Activated CD8-positive, alpha-beta memory T cell treated with anti-CD3 and anti-CD28 coated beads for 36 hours (primary cell): ENCODE measurements around the gene DAAM2. TPM values are rescaled to one million over a fixed set of nuclear protein-coding genes. Genes with fewer than 3 reads are reported as not detected.

Experiments used
- CTCF ChIA-PET: fragments of 350-600 bp; sonication (Branson Sonifier 250); formaldehyde crosslinking; loops from one replicate; lab custom pipeline; 2021; ENCODE audit warnings: antibody characterized with exemption; lab: Charles Lee
- POLR2A ChIA-PET: fragments of 350-600 bp; sonication (Branson Sonifier 250); formaldehyde crosslinking; loops from one replicate; lab custom pipeline; 2021; ENCODE audit warnings: antibody characterized with exemption; lab: Charles Lee
- total RNA-seq, 2 experiments: library from RNA; stranded (reverse); gene quantifications; one replicate each; pipeline ENCODE4 v1.2.3, GENCODE V29; 2021

Gene DAAM2
- not detected for total RNA-seq

DNA sequence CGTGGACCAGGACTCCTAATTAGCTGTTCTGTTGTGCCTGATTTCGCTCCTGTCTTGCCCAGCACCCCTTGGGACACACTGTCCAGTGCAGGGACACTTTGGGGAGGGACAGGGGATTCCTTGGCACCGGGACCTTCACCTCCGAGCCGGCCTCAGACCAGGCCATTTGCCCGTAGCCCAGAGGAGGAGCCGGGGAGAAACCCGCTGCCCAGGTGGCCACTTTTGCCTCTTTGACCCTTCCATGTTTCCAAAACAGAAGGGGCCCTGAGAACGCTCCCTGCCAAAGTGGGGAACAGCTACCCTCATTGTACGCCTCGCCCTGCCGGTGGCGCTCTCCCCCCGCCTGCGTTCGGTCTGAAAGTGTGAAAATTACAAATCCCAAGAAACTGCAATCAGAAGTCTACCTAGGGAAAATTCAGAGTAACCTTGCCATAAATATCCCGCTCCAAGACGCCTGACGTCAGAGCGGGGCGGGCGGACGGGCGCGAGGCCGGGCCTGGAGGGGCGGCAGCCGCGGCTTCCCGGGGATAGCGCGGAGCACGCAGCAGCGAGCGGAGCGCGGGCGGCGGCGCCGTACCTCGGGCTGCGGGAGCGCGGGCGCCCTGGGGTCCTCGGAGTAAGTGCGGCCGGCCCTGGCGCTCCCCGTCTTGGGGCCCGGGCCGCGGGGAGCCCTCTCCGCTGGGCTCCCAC lies at the start of gene DAAM2:
Gene DAAM2, plus strand, starts transcription at position 527 of the 690 bp plus-strand sequence. CDS start 63,927 bp downstream, outside the sequence.
- CTCF ChIA-PET, result interaction anchor here (1.2 kb wide), 1 partner anchor 74 kb away, joined by 3 read pairs; no protein-coding TSS in a partner anchor

DNA sequence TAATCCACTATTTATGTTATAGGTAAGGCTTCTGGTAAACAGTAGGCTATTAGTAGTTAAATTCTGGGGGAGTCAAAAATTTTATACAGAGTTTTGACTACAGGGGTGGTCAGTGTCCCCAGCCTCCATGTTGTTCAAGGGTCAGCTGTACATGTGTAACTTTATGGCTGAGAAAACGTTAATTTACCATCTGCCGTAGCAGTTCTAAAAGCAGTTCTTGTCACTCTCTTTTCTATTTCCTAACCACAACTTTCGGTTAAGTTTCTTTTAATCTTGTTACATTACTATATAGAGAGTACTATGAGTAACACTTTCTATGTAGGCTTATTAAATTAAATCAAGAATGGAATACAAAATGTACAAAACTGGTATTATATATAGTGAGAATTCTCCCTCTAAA lies 45.4 kb upstream of the DAAM2 start:
- ChIA-PET CTCF (no interaction called here), POLR2A (no interaction called here)

More for the DNA sequence above, at the start of gene DAAM2:
- POLR2A ChIA-PET, result no interaction called here

DNA sequence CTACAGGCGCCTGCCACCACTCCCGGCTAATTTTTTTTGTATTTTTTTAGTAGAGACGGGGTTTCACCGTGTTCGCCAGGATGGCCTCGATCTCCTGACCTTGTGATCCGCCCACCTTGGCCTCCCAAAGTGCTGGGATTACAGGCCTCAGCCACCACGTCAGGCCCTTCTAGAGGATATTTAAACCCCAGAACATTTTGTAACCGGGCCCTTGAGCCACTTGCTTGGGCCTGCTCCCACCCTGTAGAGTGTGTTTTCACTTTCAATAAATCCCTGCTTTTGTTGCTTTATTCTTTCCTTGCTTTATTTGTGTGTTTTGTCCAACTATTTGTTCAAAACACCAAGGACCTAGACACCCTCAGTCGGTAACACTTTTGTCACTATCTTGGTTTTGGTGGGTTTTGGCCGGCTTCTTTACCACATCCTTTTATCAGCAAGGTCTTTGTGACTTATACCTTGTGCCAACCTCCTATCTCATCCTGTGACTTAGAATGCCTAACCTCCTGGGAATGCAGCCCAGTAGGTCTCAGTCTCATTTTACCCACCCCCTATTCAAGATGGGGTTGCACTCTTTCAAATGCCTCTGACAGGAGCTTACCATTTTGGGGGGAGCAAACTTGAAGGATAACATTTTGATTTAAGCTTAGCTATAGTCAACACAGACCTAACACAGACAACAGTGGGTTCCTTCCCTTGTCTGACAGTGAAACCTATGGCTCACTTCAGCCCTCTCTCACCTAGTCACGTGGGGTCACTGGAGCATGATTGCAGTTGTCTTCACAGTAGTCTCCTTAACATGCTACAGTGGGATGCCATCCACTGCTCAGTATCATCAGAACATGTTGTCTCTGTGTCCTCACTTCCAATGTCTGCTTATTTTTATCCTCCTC lies 39.1 kb upstream of the DAAM2 start:
- CTCF ChIA-PET, result no interaction called here
- POLR2A ChIA-PET, result no interaction called here

DNA sequence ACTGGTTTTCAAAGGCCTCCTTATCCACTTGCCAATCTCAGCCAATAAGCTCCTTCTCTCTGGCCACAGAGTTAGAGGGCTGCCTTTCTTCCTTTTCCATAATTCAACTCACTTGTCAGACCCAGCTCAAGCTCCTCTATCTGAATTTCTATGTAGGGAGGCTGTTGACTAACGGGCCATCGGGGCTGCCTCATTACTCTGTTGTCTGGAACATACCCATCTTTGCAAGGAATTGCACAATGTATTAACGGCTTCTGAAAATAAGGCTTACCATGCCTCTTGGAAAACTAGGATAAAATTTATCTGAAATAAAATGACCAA lies 38.5 kb upstream of the DAAM2 start:
- CTCF ChIA-PET, result no interaction called here
- POLR2A ChIA-PET, result no interaction called here

DNA sequence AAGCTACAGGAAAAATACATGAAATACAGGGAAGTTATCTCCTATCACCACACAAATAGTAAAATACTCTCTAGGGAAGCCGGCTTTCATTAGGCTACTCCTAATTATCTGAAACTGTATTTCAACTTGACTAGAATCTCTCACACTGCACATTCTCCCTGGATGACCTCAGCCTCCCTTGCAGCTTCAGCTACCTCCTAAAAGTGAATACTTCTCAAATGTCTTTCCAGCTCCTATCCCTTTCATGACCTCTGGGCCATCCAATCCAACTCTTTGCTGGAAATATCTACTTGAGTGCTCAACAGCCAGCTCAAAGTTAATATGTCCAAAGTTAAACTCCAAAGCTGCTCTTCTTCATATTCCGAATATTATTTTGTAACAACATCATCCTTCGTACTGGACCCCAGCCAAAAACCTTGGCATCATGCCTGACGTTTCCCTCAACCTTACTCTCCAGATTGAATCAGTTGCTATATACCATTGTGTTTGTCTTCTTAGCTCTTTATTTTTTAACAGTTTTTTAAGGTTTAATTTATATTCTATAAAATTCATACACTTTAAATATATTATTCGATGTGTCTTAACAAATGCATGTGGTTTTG lies 37.6 kb upstream of the DAAM2 start:
- ChIA-PET POLR2A (no interaction called here), CTCF (no interaction called here)

DNA sequence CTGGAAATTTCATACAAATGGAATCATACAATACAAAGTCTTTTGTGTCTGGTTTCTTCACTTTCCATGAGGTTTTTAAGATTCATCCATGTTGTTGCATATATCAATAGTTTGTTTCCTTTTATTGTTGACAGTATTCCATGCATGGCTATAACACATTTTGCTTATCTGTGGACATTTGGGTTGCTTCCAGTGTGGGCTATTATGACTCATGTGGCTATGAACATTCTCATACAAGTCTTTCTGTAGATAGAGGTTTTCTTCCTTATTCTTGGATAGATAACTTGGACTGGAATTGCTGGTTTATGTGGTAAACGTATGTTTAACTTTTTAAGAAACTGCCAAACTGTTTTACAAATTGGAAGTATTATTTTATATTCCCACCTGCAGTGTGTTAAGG lies 36.9 kb upstream of the DAAM2 start:
- CTCF ChIA-PET, result no interaction called here
- POLR2A ChIA-PET, result no interaction called here

DNA sequence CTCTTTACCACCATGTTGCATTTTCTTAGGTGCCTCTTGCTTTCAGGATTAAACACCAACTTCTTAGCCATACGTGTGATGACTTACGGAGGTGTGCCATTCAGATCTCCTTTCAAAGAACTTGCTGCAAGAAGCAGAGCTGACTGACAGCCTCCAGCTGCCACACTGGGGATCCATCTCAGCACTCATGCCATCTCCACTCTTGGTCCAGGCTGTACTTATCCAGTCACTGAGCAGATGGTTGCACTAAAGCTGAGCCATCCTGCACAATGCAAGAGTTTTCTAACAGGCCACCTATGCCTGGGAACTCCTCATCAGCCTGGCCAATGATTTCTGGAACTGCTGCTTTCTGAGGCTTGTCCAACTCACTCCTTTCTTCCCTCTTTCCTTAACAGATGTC lies 35.6 kb upstream of the DAAM2 start:
- POLR2A ChIA-PET, result no interaction called here
- CTCF ChIA-PET, result no interaction called here

DNA sequence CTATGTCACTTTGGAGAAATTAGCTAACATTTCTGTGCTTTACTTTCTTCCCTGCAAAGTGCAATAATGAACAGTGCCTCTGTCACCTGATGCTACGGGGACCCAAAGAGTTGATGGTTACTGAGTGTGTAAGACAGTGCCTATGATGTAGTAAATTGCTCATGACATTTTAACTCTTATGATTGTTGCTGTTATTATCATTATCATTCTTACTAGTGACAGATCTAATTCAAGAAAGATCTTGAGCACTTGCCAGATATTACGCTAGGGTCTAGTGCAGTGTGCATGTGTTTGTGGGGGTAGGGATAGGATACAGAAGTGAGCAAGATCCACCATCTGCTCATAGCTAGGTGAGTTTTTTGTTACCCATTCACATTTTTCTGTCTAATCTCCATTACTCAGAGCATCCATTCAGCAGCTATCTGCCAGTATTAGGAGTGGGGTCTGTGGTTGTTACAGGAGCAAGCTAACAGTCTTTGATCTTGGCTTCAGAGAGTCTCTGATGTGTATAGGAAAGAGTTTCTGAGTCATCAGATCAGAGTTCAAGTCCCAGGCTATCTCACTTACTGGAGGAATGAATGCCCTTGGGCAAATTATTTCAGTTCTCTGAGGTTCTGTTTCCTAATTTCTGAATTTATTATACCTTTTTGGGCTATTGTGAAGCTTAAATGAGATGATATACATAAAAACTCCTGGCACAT lies 33.1 kb upstream of the DAAM2 start:
- ChIA-PET POLR2A (no interaction called here), CTCF (no interaction called here)

DNA sequence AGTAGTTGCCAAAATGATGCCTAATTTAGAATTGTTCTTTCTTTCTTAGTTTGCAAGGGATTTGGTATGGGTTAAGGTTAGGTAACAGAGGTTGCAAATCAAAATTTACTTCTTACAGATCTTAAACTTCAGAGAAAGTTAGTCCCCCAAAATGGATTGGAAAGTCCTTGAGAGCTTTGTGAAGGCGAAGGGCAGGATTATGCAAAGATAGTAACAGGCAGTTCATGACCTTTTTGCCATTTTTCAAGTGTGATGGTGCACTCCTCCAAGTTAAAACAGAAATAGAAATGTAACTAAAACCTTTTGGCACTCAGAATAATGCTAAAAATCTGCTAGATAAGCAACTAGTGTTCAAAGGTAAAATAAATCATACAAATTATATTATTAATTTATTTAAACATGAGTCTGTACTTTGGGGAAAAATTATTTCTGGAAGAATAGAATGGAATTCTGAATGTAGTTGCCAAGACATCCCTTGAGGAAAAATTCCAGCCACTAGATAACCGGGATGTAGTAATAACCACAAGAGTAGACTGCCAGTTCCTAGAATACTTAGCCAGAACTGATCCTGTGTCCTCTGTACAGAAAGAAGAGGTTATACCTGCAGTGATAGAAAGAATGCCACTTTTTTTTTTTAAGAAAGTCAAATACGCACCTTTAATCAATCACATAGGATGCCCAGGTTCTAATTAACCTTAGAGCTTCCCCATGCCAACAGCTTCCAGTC lies 31.8 kb upstream of the DAAM2 start:
- ChIA-PET CTCF (no interaction called here), POLR2A (no interaction called here)

DNA sequence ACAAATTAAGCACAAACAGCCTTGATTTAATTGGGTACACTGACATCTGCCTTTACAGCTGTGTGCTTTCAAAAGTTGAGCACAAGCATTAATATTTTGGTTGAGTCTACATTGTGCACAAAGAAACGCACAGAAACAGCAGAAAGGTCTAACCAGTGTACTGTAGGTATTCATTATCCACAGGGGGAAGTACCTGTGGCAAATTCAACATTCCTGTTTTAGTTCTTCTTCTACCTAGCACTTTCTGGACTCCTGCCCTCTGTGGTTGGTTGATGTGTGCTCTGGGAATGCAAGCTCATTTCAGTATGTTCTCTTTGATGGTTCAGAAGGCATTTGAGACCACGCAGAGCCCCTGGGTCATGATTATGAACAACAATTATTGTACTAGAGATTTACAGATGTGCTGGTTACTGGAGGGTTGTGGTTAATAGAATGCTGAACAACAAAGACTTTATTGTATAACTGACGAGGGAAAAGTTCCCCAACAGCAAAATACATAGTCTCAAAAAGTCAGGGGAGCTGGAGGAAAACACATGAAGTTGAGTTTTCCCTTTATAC lies 26.6 kb upstream of the DAAM2 start:
- POLR2A ChIA-PET, result no interaction called here

DNA sequence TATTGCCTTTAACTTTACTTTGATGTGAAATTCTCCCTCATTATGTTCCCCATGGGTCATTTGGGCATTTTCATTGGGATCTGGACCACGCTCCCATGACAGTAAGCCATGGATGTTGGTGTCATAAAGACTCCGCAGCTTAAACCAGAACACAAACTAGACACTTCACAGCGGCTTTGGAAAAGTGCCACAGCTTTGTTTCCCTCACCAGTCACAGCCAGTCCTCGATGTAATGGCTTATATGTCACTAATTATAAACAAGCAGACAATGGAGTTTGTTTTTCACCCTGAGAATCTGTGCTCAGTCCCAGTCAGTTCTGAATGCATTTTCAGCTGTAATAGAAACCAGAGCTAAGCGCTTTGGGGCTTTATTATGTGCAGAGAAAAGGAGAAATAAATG lies 23.2 kb upstream of the DAAM2 start:
- ChIA-PET CTCF (no interaction called here), POLR2A (no interaction called here)

More for the DNA sequence above, 26.6 kb upstream of the DAAM2 start:
- CTCF ChIA-PET, result no interaction called here

DNA sequence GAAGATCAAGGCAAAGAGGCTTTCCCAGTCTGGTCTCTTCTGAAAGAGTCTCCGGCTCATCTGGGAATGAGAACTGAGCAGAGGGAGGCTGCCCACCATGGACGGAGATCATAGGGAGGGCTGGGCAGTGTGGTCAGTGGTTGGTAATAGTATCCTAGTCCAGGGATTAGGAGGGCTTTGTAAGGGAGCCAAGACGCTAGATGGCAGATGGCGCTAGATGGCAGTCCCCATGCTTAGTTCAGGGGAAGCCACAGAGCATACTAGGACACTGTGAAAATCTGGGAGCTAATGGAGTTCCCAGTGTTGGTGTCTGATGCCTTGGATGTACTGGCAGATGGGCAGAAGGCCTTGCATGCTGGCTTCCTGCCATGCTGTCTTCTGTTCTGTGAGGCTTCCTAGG lies 21.7 kb upstream of the DAAM2 start:
- CTCF ChIA-PET, result interaction anchor here (1.0 kb wide), 1 partner anchor 20 kb away, joined by 4 read pairs; no protein-coding TSS in a partner anchor
- POLR2A ChIA-PET, result no interaction called here

DNA sequence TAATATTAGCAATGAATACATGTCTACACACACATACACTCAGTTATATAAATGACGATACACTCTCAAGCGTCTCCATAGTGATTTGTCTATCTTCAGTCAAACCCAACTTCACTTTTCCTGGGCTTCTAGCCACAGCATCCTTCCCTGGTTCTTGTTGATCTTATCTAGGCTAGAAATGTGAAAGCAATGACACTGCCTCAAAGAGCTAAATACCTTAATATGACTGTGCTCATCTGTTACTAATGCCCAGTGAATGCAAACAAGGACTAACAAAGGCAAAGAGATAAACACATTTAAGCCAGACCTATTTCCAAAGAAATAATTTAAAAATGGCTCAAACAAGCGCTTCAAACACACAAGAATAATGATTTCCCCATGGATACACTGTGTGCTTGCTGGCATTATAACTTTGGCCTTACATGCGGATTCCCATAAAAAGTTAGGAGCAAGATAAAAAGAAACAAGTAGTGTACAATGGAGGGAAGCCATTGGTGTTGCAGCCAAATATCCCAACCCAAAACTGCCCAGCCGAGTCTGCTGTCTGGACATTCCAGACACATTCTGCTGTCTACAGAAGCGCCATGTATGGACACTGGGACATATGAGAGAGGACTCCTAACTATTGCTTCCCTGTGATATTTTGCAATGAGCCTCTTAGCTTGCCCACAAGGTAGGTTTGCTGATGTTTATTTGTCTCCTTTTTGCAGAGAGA lies 19.5 kb upstream of the DAAM2 start:
- POLR2A ChIA-PET, result no interaction called here
- CTCF ChIA-PET, result no interaction called here

DNA sequence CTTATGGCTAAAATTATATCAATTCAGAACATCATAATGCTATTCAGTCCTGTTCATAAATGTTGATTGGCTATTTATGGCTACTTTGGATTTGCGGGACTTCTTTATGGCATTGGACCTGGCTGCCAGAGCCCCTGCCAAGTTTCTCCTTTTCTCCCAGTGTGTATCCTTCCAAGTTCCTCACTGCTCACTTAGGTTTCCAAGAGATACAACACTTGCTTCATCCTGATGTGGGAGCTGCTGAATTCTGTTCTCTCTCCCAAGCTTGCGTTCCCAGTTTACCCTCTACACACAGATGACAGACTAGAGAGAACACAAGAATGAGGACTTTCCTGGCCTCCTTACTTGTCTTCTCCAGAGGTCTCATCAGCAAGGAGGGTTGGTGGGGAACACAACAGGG lies 18.4 kb upstream of the DAAM2 start:
- POLR2A ChIA-PET, result no interaction called here

DNA sequence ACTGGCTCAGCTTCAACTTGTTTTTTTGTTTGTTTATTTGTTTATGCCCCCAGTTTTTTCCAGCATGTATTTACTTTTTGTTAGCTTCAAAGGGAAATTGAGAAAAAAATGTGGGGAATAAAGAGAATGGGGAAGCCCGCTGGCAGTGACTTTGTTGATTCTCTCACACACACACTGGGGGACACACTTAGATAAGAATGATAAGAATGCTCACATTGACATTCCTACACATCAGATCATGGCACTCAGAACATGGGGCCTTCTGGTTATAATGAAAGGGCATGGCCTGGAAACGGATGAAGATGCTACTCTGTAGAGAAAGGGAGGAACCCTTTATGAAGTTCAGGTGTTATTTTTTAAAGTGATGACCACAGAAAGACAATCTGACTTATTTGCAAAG lies 15.6 kb upstream of the DAAM2 start:
- ChIA-PET POLR2A (no interaction called here), CTCF (no interaction called here)

More for the DNA sequence above, 18.4 kb upstream of the DAAM2 start:
- CTCF ChIA-PET, result no interaction called here

DNA sequence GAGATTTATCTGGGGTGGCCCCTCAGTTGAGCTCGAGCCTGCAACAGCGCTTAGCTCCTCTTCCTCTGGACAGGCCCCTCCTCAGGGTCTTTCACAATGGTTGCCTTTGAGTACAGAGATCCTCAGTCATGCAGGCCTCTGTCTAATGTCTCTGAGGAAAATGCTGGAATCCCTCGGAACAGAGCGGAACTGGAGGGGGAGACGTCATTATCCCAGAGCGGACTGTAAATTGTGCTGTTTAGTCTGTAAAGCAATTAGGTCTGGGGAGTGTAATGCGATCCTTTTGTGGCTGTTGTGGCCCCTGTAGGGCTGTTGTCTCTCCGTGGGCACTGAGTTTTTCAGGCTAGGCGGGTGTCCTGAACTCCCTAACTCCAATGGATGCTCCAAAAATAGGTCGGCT lies 15.0 kb upstream of the DAAM2 start:
- POLR2A ChIA-PET, result no interaction called here
- CTCF ChIA-PET, result no interaction called here

DNA sequence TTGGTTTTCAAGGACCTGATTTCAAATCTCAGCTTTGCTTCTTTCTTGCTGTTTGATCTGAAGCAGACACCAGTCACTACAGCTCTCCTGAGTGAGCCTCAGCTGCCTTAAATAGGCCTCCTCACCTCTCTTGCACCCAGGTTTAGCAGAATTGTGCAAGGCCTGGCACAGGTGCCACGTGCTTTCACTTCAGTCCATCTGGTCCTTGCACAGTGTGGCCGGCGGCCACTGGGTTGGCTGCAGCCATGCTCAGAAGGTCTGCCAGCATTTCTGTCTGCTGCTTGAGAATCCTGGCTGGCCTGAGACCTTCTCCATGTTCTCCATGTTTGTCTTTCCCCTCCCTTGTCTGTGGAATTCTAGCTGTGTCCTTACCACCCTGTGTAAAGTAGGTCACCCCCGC lies 14.5 kb upstream of the DAAM2 start:
- ChIA-PET POLR2A (no interaction called here), CTCF (no interaction called here)

DNA sequence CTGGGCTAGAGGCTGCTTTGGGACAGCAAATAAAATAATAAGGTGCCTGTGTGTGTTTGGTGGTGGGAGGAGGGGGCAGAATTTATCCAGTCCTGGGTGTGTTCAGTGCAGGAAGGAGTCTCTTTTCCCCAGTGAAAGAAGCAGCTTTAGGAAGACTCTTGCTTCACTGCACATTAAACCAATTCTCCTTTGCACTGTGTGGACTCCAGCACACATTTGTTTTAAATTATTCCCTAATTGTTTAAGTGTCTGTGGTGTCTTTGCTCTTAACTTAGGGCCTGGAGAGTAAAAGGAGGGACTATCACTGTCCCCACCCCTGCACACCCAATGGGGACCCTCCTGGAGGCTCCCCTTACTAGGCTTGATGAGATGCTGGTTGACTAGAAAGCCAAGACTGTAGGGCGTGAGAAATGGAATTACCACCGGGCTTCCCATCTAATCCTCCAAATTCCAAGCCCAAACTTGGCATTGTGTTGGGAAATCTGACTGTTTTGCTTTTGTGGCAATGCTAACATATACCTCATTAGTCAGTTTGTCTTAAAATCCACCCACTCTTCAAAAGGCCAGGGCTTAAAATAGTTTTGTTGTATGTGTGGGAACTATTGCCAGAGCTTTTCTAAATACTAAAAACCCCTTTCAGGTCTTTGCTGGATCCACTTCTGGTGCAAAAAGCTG lies 13.5 kb upstream of the DAAM2 start:
- POLR2A ChIA-PET, result no interaction called here
- CTCF ChIA-PET, result no interaction called here
